H54 (cell line): ENCODE data around the gene C19orf12.
A peak's percentile ranks its signal among the peaks of the same experiment; 100 is the strongest.

Experiments used
- DNase-seq: peaks from one replicate; pipeline ENCODE4 v3.0.0; 2011; ENCODE audit warnings: low spot score, mixed read lengths; ENCODE audit not compliant: insufficient read length
- FAIRE-seq: peaks from 3 replicates; lab custom pipeline; 2011; peaks lifted over from hg19 to GRCh38; lab: Jason Lieb, UNC
- POLR2A ChIP-seq: IDR thresholded peaks from 2 replicates; pipeline ENCODE4 v1.6.1; 2011; ENCODE audit warnings: low read depth, mild to moderate bottlenecking, low read length

C19orf12 gene

DNA sequence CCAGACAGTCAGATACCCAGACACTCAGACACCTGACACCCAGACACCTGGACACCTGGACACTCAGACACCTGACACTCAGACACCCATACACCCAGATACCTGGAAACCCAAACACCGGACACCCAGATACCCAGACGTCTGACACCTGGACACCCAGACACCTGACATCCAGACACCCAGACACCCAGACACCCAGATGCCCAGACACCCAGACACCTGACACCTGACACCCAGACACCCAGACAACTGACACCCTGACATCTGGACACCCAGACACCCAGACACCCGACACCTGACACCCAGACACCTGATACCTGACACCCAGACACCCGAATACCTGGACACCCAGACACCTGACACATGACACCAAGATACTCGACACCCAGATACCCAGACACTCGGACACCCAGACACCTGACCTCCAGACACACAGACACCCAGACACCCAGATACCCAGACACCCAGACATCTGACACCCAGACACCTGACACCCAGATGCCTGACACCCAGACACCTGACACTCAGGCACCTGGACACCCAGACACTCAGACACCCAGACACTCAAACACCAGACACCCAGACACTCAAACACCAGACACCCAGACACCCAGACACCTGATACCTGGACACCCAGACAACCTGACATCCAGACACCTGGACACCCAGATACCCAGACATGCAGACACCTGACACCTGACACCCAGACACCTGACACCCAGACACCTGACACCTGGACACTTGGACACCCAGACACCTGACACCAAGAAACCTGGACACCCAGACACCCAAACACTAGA, 19.1 kb downstream of the C19orf12 start:
- FAIRE-seq (no peak), DNase-seq (no peak)
- no peak for TF ChIP-seq POLR2A

DNA sequence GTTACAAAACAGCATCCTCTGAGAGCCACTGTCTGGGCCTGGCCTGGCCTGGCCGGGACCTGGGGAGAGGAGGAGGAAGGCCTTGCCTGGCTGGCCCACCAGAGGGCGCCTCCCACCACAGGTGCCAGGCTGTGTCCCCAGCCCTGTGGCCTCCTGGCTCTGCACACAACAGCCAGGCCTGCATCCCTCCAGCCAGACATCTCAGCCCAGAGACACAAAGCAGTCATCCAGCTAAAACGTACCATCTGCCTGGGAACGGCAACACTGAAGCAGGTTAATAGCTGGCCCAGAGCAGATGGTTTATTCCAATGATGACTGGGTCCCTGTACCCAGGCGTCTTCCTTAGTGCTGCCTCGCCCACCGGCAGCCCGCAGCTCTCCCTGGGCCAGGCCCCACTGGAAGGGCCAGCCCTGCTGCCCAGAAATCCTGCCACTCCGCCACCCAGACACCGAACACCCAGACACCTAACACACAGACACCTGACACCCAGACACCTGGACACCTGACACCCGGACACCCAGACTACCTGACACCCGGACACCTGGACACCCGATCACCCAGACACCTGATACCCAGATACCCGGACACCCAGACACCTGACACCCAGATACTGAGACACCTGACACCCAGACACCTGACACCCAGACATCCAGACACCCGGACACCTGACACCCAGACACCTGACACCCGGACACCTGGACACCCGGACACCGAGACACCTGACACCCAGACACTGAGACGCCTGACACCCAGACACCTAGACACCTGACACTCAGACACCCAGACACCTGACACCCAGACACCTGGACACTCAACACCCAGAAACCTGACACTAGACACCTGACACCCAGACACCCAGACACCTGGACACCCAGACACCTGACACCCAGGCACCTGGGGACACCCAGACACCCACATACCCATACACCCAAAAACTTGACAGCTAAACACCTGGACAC, 20.1 kb downstream of the C19orf12 start:
- FAIRE-seq: no peak
- peak; percentile 84 for DNase-seq
- TF ChIP-seq POLR2A: no peak

DNA sequence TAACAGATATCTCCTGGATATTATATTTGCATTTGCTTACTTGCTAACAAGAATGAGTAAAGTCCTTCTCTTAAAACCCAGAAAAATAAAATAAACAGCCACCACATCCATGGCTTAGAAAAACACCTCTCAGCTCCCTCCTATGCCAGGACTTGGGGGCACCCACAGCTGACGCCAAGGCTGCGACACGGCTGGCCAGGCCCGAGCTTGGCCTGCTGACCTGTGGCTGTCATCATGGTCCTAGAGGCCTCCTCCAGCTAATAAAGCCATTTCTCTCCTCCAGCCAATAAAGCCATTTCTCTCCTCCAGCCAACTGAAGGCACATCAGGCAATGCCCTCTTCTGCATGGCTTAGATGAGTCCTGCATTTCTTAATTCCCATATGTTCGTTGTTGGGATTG, 20.9 kb downstream of the C19orf12 start:
- FAIRE-seq (no peak), DNase-seq (no peak)
- no peak for TF ChIP-seq POLR2A

DNA sequence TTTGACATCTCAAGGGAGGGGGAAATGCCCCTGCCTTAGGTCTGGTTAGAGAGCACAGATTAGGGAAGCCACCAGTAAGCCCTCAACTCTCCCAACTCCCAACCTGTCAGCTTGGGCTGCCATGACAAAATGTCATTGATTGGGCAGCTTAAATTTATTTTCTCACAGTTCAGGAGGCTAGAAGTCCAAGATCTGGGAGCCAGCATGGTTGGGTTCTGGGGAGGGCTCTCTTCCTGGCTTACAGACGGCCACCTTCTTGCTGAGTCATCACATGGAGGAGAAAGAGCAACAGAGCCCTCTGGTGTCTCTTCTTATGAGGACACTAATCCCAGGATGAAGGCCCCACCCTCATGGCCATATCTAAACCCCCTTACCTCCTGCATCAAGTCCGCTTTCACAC, 24.2 kb downstream of the C19orf12 start:
- no peak for TF ChIP-seq POLR2A
- FAIRE-seq: no peak

DNA sequence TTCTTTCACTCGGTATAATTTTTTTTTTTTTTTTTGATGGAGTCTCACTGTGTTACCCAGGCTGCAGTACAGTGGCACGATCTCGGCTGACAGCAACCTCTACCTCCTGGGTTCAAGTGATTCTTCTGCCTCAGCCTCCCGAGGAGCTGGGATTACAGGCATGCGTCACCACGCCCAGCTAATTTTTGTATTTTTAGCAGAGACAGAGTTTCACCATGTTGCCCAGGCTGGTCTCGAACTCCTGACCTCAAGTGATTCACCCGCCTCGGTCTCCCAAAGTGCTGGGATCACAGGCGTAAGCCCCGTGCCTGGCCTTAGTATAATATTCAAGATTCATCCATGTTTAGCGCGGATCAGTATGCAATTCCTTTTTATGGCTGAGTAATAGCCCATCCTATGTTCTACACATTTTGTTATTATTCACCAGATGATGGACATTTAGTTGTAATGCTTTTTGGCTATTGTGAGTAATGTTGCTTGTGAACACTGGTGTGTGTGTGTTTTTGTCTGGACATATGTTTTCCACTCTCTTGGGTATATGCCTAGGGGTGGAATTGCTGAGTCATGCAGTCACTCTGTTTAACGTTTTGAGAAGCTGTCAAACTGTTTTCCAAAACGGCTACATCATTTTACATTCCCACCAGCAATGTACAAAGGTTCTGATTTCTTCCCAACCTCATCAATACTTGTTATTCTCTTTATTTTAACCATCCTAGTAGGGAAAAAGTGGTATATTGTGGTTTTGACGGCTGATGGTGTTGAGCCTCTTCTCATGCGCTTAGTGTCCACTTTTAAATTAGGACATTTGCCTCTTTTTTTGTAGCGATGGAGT, 26.9 kb downstream of the C19orf12 start:
- TF ChIP-seq POLR2A: no peak
- no peak for FAIRE-seq
- DNase-seq: no peak

More for the DNA sequence above, 24.2 kb downstream of the C19orf12 start:
- DNase-seq: no peak

DNA sequence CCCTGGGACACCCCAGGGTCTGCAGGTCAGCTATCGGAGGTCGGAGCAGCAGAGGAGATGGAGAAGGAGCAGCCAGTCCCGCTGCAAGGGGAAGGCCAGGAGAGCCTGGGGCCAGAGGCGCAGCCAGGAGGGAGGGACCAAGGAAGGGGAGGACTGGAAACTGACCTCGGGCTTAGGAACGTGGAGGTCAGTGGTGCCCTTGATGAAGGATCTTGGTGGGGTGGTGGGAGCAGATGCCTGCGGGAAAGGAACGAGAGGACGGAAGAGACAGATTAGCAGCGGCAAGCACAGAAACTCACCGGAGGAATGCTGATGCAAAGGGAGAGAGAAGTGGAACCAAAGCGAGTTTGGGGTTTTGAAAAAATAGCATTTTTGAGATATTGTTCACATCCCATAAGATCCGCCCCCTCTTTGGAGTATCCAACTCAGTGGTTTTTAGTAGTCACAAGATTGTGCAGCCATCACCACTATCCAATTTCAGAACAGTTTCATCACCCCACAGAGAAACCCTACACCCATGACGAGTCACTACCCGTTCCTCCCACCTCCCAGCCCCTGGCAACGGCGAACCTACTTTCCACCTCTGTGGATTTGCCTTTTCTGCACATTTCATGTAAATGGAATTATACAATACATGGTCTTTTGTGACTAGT, 27.7 kb downstream of the C19orf12 start:
- DNase-seq (peak; percentile 56), FAIRE-seq (no peak)
- TF ChIP-seq POLR2A: no peak

DNA sequence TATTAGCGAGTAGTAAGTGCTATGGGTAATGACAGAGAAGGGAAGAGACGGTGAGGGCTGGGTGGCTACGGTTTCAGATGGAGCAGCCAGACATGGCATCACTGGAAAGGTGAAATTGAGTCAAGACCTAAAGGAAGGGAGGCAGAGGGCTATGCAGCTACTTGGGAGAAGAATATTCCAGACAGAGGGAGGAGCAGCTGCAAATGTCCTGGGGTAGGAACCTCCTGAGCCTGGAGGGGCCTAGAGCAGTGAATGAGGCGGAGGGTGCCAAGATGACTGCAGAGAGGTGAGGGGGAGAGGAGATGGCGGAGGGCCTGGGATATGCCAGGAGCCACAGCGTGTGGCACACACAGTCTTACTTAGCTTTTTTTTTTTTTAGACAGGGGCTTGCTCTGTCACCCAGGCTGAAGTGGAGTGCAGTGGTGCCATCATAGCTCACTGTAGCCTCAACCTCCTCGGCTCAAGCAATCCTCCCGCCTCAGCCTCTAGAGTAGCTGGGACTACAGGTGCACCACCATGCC, 28.7 kb downstream of the C19orf12 start:
- DNase-seq: no peak
- no peak for TF ChIP-seq POLR2A
- no peak for FAIRE-seq

DNA sequence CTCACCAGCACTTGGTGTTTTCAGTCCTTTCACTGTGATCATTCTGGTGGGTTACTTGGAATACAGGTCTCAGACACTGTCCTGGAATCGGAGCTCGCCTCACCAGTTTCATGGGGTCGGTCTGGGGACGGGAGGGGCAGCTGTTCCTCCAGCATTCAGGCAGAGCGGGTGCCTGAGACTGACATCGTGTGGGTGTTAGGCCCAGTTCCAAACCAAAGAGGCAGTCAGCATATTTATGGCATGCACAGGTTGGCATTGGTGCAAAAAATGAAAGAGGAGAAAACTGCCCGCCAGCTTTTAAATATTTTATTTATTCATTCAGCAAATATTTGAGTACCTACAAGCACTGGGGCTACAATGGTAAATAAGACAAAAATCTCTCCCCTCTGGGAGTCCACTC, 29.7 kb downstream of the C19orf12 start:
- DNase-seq (no peak), FAIRE-seq (no peak)
- no peak for TF ChIP-seq POLR2A

DNA sequence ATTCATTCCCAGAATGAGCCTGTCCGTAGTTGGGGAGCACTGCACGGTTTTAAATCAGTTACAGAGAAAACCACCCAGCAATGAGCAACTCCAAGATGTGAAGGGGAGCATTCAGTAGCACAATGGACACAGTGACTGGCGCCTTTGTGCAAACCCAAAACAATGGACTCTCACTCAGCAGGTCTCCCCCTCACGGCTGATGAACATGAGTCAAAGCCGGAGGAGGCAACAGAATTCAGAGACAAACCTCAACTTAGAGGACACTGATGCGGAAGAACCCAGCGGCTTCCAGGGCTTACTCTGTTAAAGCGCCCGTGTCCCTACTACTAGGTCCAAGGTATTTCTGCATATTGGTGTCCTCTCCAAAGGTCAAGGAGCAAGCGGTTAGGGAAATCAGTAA, 32.1 kb downstream of the C19orf12 start:
- no peak for FAIRE-seq
- DNase-seq: no peak
- TF ChIP-seq POLR2A: no peak

DNA sequence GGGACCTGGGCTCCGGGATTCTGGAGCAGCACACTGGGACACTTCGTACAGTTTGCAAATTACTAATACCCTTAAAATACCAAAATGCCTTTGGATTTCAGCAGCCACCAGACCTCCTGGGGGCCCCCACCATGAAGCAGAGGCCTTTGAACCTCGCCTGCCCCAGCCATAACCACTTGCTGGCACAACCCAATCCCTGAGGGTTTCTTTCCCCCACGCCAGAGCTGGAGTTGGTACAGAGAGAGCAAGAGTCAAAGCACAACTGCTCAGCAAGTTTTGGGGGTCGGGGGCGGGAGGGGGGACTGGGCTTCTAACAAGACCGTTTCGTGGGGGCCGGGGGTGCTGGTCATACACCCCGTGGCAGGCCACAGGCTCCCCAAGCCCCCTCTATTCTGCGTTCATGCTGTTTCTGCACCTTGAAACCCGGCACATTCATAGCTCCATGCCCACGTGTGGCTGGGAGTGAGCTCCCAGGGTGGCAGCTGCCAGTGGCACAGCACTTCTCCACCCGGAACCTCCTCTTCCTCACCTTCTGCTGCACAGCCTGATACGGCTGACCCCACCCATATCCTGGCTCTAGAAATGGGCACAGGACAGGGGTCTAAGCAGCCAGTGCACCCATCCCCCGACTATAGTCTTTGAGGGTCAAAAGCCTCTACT, 32.7 kb downstream of the C19orf12 start:
- TF ChIP-seq POLR2A: no peak
- FAIRE-seq (no peak), DNase-seq (no peak)

DNA sequence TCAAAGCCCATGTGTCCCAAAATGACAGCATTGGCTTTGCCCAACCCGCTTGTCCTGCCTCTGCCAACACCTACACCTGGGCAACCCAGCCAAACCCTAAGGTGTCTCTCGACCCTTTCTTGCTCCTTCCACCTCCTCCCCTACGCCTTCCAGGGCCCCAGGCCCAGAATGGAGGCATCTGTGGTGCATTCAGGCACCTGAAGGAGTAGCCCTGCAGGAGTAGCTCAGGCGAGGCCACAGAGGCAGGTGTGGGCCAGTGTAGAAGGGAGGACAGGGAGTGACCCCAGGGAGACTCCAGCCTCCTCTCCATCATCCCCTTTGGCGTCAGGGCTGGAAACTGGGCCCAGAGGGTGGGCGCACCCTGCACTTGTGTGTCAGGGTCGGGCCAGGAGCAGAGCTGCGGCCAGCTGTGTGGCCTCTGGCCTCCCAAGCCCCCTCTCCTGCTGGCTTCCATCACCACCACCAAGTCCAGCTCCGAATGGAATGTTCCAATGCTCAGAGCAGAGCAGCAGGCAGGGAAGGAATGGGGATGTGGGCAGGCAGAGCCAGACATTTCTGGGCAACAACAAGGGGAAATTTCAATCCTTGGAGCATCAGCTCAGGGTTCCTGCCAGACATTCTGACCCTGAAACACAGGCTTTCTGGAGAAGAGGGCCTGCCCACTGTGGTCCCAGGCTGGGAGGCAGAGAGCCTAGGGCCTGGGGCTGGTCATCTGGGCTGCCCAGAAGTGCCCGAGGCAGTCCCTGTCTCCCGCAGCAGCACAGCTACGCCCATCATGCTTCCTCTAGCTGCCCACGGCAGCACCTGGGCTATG, 33.4 kb downstream of the C19orf12 start:
- TF ChIP-seq POLR2A: no peak
- FAIRE-seq: no peak
- no peak for DNase-seq
